KMS-11 (cell line): ENCODE data around the gene CD34.

Source experiments
- H2AFZ ChIP-seq: fragments of 200-600 bp; sonication (generic); 2 replicates; pipeline ENCODE4 v1.6.1; 2016; ENCODE audit warnings: antibody characterized with exemption, mixed run types, low read depth
- H3K27ac ChIP-seq: fragments of 200-600 bp; sonication (generic); 2 replicates; pipeline ENCODE4 v1.6.1; 2016; ENCODE audit warnings: mild to moderate bottlenecking, mixed run types
- H3K27me3 ChIP-seq: fragments of 200-600 bp; sonication (generic); 2 replicates; pipeline ENCODE4 v1.6.1; 2017; ENCODE audit warnings: mild to moderate bottlenecking, low read depth, mixed run types, moderate library complexity; ENCODE audit not compliant: insufficient read depth
- H3K36me3 ChIP-seq: fragments of 200-600 bp; sonication (generic); 2 replicates; pipeline ENCODE4 v1.6.1; 2017; ENCODE audit warnings: mild to moderate bottlenecking, mixed run types; ENCODE audit not compliant: insufficient read depth
- H3K4me1 ChIP-seq: fragments of 200-600 bp; sonication (generic); 2 replicates; pipeline ENCODE4 v1.6.1; 2016; ENCODE audit warnings: mild to moderate bottlenecking, low read depth, mixed run types; ENCODE audit not compliant: poor library complexity, severe bottlenecking
- H3K4me2 ChIP-seq: fragments of 200-600 bp; sonication (generic); 2 replicates; pipeline ENCODE4 v1.7.0; 2016; ENCODE audit warnings: mild to moderate bottlenecking, mixed run types
- H3K4me3 ChIP-seq: fragments of 200-600 bp; sonication (generic); IDR thresholded peaks from 2 replicates; pipeline ENCODE4 v1.6.1; 2017; ENCODE audit warnings: low read depth, low read length, mixed read lengths; ENCODE audit not compliant: insufficient read depth
- H3K79me2 ChIP-seq: fragments of 200-600 bp; sonication (generic); 2 replicates; pipeline ENCODE4 v1.6.1; 2016; ENCODE audit warnings: low read depth, mixed run types; ENCODE audit not compliant: insufficient read depth
- H3K9ac ChIP-seq: fragments of 200-600 bp; sonication (generic); 2 replicates; pipeline ENCODE4 v1.6.1; 2016; ENCODE audit warnings: mild to moderate bottlenecking, mixed run types
- H4K20me1 ChIP-seq: fragments of 200-600 bp; sonication (generic); 2 replicates; pipeline ENCODE4 v1.6.1; 2016; ENCODE audit warnings: mild to moderate bottlenecking, mixed run types; ENCODE audit not compliant: insufficient read depth
- CTCF ChIP-seq: fragments of 200-600 bp; sonication (generic); conservative IDR thresholded peaks from 2 replicates; pipeline ENCODE4 v1.6.1; 2017; ENCODE audit warnings: low read depth, mild to moderate bottlenecking, antibody characterized with exemption, low read length, moderate library complexity, mixed read lengths

Gene CD34

GRCh38 chr1:207892764-207893163 is 18.2 kb downstream of the CD34 start:
- Histone ChIP-seq H3K4me3 (no peak overlapping the region), H3K9ac (no peak overlapping the region), H3K79me2 (no peaks in the 10 kb centered on the region), H3K27me3 (no peaks in the 10 kb centered on the region), H4K20me1 (no peaks in the 10 kb centered on the region), H3K27ac (no peak overlapping the region), H3K4me2 (no peak overlapping the region), H3K36me3 (no peaks in the 10 kb centered on the region), H2AFZ (no peak overlapping the region), H3K4me1 (peaks cover 6% of the 10 kb centered on the region)
- TF ChIP-seq CTCF: no peak

- H3K27ac ChIP-seq: no peak overlapping the region
- H3K4me2 ChIP-seq: no peak overlapping the region
- H3K4me3 ChIP-seq: no peak overlapping the region
- no peaks in the 10 kb centered on the region for H3K79me2 ChIP-seq
- no peaks in the 10 kb centered on the region for H4K20me1 ChIP-seq
- no peak overlapping the region for H2AFZ ChIP-seq
- H3K4me1 ChIP-seq: peaks cover 6% of the 10 kb centered on the region
- TF ChIP-seq CTCF: no peak
- no peaks in the 10 kb centered on the region for H3K27me3 ChIP-seq
- H3K36me3 ChIP-seq: no peaks in the 10 kb centered on the region
- H3K9ac ChIP-seq: no peak overlapping the region
Observed at GRCh38 chr1:207891148-207891547, 19.8 kb downstream of the CD34 start.

GRCh38 chr1:207890136-207890738 is 20.7 kb downstream of the CD34 start:
- Histone ChIP-seq H3K4me3 (no peak overlapping the region), H2AFZ (no peak overlapping the region), H3K79me2 (no peaks in the 10 kb centered on the region), H3K27me3 (no peaks in the 10 kb centered on the region), H3K4me1 (peaks cover 9% of the 10 kb centered on the region), H3K4me2 (no peak overlapping the region), H3K27ac (no peak overlapping the region), H3K9ac (no peak overlapping the region), H4K20me1 (no peaks in the 10 kb centered on the region), H3K36me3 (no peaks in the 10 kb centered on the region)
- TF ChIP-seq CTCF: no peak

GRCh38 chr1:207888652-207889051 is 22.3 kb downstream of the CD34 start:
- Histone ChIP-seq H2AFZ (no peak overlapping the region), H3K36me3 (no peaks in the 10 kb centered on the region), H3K4me3 (no peak overlapping the region), H3K27ac (no peak overlapping the region), H3K4me1 (peaks cover 18% of the 10 kb centered on the region), H3K9ac (no peak overlapping the region), H3K27me3 (no peaks in the 10 kb centered on the region), H3K79me2 (no peaks in the 10 kb centered on the region), H4K20me1 (no peaks in the 10 kb centered on the region), H3K4me2 (no peak overlapping the region)
- TF ChIP-seq CTCF: no peak
